ENCODE results near the gene CDC20.
A peak's percentile ranks its signal among the peaks of the same experiment; 100 is the strongest.

The CDC20 gene

GRCh38 chr1:43358746-43359693 is at the start of gene CDC20:
TSS of gene CDC20 (plus strand) at chr1:43358981. CDS start at chr1:43359216, 235 bp downstream.
- peak within 1 kb of the TSS; percentile 61; the same call in 1 of the 2 replicates for H3K9ac ChIP-seq
- no peaks in the 10 kb centered on the region for H3K27me3 ChIP-seq (ENCODE audit: insufficient read depth, low read depth)
- no peaks in the 10 kb centered on the region for H3K36me3 ChIP-seq (ENCODE audit: insufficient read depth)
- H3K4me3 ChIP-seq (IDR thresholded peaks at IDR 0.05; ENCODE audit: insufficient read depth, low read depth, low read length): peak within 1 kb of the TSS; percentile 93
- H2AFZ ChIP-seq (ENCODE audit: low read depth): peak within 1 kb of the TSS; percentile 94
- peak within 1 kb of the TSS; percentile 63 for H3K27ac ChIP-seq
- H3K79me2 ChIP-seq (ENCODE audit: insufficient read depth, low read depth): peaks cover 23% of the 10 kb centered on the region
- TF ChIP-seq CTCF (conservative IDR thresholded peaks at IDR 0.05; ENCODE audit: low read depth, low read length): no peak
- H4K20me1 ChIP-seq (ENCODE audit: insufficient read depth): no peaks in the 10 kb centered on the region
- H3K4me1 ChIP-seq (ENCODE audit: low read depth, poor library complexity, severe bottlenecking): peaks cover 23% of the 10 kb centered on the region
- H3K4me2 ChIP-seq: peak within 1 kb of the TSS; percentile 70

GRCh38 chr1:43309405-43310025 is 49.3 kb upstream of the CDC20 start:
- Histone ChIP-seq H3K9ac (no peak overlapping the region), H3K27me3 (ENCODE audit: insufficient read depth, low read depth) (no peaks in the 10 kb centered on the region; the same call in 1 of the 2 replicates), H3K4me2 (no peak overlapping the region), H3K36me3 (ENCODE audit: insufficient read depth) (no peaks in the 10 kb centered on the region), H2AFZ (ENCODE audit: low read depth) (no peak overlapping the region), H3K27ac (no peak overlapping the region), H3K4me3 (IDR thresholded peaks at IDR 0.05; ENCODE audit: insufficient read depth, low read depth, low read length) (no peak overlapping the region), H3K4me1 (ENCODE audit: low read depth, poor library complexity, severe bottlenecking) (no peaks in the 10 kb centered on the region), H3K79me2 (ENCODE audit: insufficient read depth, low read depth) (no peaks in the 10 kb centered on the region), H4K20me1 (ENCODE audit: insufficient read depth) (no peaks in the 10 kb centered on the region)
- no peak for TF ChIP-seq CTCF (conservative IDR thresholded peaks at IDR 0.05; ENCODE audit: low read depth, low read length)

GRCh38 chr1:43311521-43311920 is 47.3 kb upstream of the CDC20 start:
- Histone ChIP-seq H3K79me2 (ENCODE audit: insufficient read depth, low read depth) (no peaks in the 10 kb centered on the region), H3K4me2 (no peak overlapping the region), H3K9ac (no peak overlapping the region), H3K4me1 (ENCODE audit: low read depth, poor library complexity, severe bottlenecking) (no peaks in the 10 kb centered on the region), H2AFZ (ENCODE audit: low read depth) (no peak overlapping the region), H3K4me3 (IDR thresholded peaks at IDR 0.05; ENCODE audit: insufficient read depth, low read depth, low read length) (no peak overlapping the region), H3K36me3 (ENCODE audit: insufficient read depth) (no peaks in the 10 kb centered on the region), H3K27me3 (ENCODE audit: insufficient read depth, low read depth) (no peaks in the 10 kb centered on the region; the same call in 1 of the 2 replicates), H3K27ac (no peak overlapping the region), H4K20me1 (ENCODE audit: insufficient read depth) (no peaks in the 10 kb centered on the region)
- TF ChIP-seq CTCF (conservative IDR thresholded peaks at IDR 0.05; ENCODE audit: low read depth, low read length): no peak

GRCh38 chr1:43312212-43312623 is 46.6 kb upstream of the CDC20 start:
- H2AFZ ChIP-seq (ENCODE audit: low read depth): no peak overlapping the region
- H3K79me2 ChIP-seq (ENCODE audit: insufficient read depth, low read depth): no peaks in the 10 kb centered on the region
- no peak overlapping the region for H3K4me3 ChIP-seq (IDR thresholded peaks at IDR 0.05; ENCODE audit: insufficient read depth, low read depth, low read length)
- TF ChIP-seq CTCF (conservative IDR thresholded peaks at IDR 0.05; ENCODE audit: low read depth, low read length): no peak
- no peak overlapping the region for H3K9ac ChIP-seq
- no peak overlapping the region for H3K27ac ChIP-seq
- no peaks in the 10 kb centered on the region for H4K20me1 ChIP-seq (ENCODE audit: insufficient read depth)
- no peak overlapping the region for H3K4me2 ChIP-seq
- H3K27me3 ChIP-seq (ENCODE audit: insufficient read depth, low read depth): no peaks in the 10 kb centered on the region; the same call in 1 of the 2 replicates
- H3K4me1 ChIP-seq (ENCODE audit: low read depth, poor library complexity, severe bottlenecking): no peaks in the 10 kb centered on the region
- no peaks in the 10 kb centered on the region for H3K36me3 ChIP-seq (ENCODE audit: insufficient read depth)
